Parathyroid adenoma (tissue), 2 donors: Measurements from ENCODE around the gene GLI3.

ENCODE experiments used
- H2AFZ ChIP-seq: fragments of 300-600 bp; sonication (generic); one replicate; pipeline ENCODE4 v1.7.0; 2017; ENCODE audit warnings: antibody characterized with exemption, mild to moderate bottlenecking
- H3K27ac ChIP-seq: fragments of 300-600 bp; sonication (generic); one replicate; pipeline ENCODE4 v1.7.0; 2017
- H3K27me3 ChIP-seq: fragments of 300-600 bp; sonication (generic); one replicate; pipeline ENCODE4 v1.7.0; 2017; ENCODE audit warnings: low read length; ENCODE audit not compliant: control insufficient read depth, insufficient read depth
- H3K36me3 ChIP-seq: fragments of 300-600 bp; sonication (generic); one replicate; pipeline ENCODE4 v1.7.0; 2017; ENCODE audit warnings: low read length; ENCODE audit not compliant: control insufficient read depth, insufficient read depth
- H3K4me1 ChIP-seq: fragments of 300-600 bp; sonication (generic); one replicate; pipeline ENCODE4 v1.7.0; 2017; ENCODE audit warnings: control low read depth
- H3K4me2 ChIP-seq: fragments of 300-600 bp; sonication (generic); one replicate; pipeline ENCODE4 v1.7.0; 2017; ENCODE audit warnings: low read length
- H3K4me3 ChIP-seq: fragments of 300-600 bp; sonication (generic); one replicate; pipeline ENCODE4 v1.7.0; 2017; ENCODE audit warnings: low read depth, low read length
- H3K79me2 ChIP-seq: fragments of 300-600 bp; sonication (generic); one replicate; pipeline ENCODE4 v1.7.0; 2017; ENCODE audit warnings: control low read depth
- H3K9ac ChIP-seq: fragments of 300-600 bp; sonication (generic); one replicate; pipeline ENCODE4 v1.7.0; 2017; ENCODE audit warnings: mild to moderate bottlenecking
- H3K9me3 ChIP-seq: fragments of 300-600 bp; sonication (generic); one replicate; pipeline ENCODE4 v1.7.0; 2017; ENCODE audit warnings: low read length; ENCODE audit not compliant: control insufficient read depth
- TF ChIP-seq, protein P1 (sequence below): fragments of 300-600 bp; sonication (generic); IDR thresholded peaks from one replicate; pipeline ENCODE4 v1.7.0; 2017; ENCODE audit warnings: antibody characterized with exemption, mild to moderate bottlenecking
- donor health status: primary hyperparathyroidism.

Gene GLI3

GRCh38 chr7:42227936-42228591 lies 8.9 kb downstream of the GLI3 start:
- Histone ChIP-seq H3K9ac (no peak overlapping the region), H3K4me1 (no peaks in the 10 kb centered on the region)

DNA sequence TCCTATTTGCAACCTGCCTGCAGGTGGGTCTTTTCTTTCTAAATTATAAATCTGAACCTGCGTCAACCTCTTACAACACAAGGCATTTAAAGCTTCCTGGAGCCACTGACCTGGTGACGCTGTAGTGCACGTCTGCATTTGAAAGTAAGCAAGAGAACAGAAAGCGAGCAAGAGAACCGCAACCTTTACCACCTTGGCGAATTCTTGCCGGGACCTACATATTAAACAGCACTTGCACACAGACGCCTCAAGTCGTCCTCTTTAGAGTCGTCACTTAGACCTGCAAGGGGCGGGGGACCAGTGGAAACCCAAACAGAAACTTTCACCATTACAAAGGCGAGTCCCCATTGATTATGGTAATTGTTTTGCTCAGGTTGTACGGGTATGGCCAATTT lies 9.5 kb downstream of the GLI3 start:
- H3K27ac ChIP-seq, result no peak overlapping the region
- H2AFZ ChIP-seq, result no peak overlapping the region
- H3K9me3 ChIP-seq, result no peaks in the 10 kb centered on the region
- no peaks in the 10 kb centered on the region for H3K4me1 ChIP-seq
- no peak overlapping the region for H3K9ac ChIP-seq
- H3K36me3 ChIP-seq, result no peaks in the 10 kb centered on the region
- no peaks in the 10 kb centered on the region for H3K27me3 ChIP-seq
- no peak overlapping the region for H3K4me3 ChIP-seq
- no peak overlapping the region for H3K4me2 ChIP-seq
- TF ChIP-seq, protein P1, sequence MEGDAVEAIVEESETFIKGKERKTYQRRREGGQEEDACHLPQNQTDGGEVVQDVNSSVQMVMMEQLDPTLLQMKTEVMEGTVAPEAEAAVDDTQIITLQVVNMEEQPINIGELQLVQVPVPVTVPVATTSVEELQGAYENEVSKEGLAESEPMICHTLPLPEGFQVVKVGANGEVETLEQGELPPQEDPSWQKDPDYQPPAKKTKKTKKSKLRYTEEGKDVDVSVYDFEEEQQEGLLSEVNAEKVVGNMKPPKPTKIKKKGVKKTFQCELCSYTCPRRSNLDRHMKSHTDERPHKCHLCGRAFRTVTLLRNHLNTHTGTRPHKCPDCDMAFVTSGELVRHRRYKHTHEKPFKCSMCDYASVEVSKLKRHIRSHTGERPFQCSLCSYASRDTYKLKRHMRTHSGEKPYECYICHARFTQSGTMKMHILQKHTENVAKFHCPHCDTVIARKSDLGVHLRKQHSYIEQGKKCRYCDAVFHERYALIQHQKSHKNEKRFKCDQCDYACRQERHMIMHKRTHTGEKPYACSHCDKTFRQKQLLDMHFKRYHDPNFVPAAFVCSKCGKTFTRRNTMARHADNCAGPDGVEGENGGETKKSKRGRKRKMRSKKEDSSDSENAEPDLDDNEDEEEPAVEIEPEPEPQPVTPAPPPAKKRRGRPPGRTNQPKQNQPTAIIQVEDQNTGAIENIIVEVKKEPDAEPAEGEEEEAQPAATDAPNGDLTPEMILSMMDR, result no peak
- H3K79me2 ChIP-seq, result no peaks in the 10 kb centered on the region

More at GRCh38 chr7:42227936-42228591, 8.9 kb downstream of the GLI3 start:
- Histone ChIP-seq H3K79me2 (no peaks in the 10 kb centered on the region), H3K36me3 (no peaks in the 10 kb centered on the region), H3K27me3 (no peaks in the 10 kb centered on the region), H3K9me3 (no peaks in the 10 kb centered on the region), H3K27ac (no peak overlapping the region), H3K4me2 (no peak overlapping the region), H2AFZ (no peak overlapping the region), H3K4me3 (no peak overlapping the region)
- TF ChIP-seq, protein P1, result no peak

- no peaks in the 10 kb centered on the region for H3K27me3 ChIP-seq
- no peak overlapping the region for H3K4me3 ChIP-seq
- H3K79me2 ChIP-seq, result no peaks in the 10 kb centered on the region
- no peaks in the 10 kb centered on the region for H3K9me3 ChIP-seq
- H3K4me1 ChIP-seq, result no peaks in the 10 kb centered on the region
- TF ChIP-seq, protein P1, result no peak
- H3K36me3 ChIP-seq, result no peaks in the 10 kb centered on the region
- H3K9ac ChIP-seq, result no peak overlapping the region
- no peak overlapping the region for H3K27ac ChIP-seq
- no peak overlapping the region for H3K4me2 ChIP-seq
- no peak overlapping the region for H2AFZ ChIP-seq
Measured at GRCh38 chr7:42227021-42227420, 10.0 kb downstream of the GLI3 start.

GRCh38 chr7:42226354-42226941 lies 10.6 kb downstream of the GLI3 start:
- Histone ChIP-seq H3K4me1 (no peaks in the 10 kb centered on the region), H2AFZ (no peak overlapping the region), H3K79me2 (no peaks in the 10 kb centered on the region), H3K27ac (no peak overlapping the region), H3K36me3 (no peaks in the 10 kb centered on the region), H3K9me3 (no peaks in the 10 kb centered on the region), H3K9ac (no peak overlapping the region), H3K4me2 (no peak overlapping the region), H3K4me3 (no peak overlapping the region), H3K27me3 (no peaks in the 10 kb centered on the region)
- TF ChIP-seq, protein P1, result no peak
